A549 (cell line): Measurements from ENCODE around the gene PDCD2. TPM values are rescaled to one million over a fixed set of nuclear protein-coding genes. Genes with fewer than 3 reads are reported as not detected.
A peak's percentile ranks its signal among the peaks of the same experiment; 100 is the strongest.

Source experiments
- ATAC-seq, 2 experiments: fragments of 200-7000 bp in 1 of 2; fragments of >200 bp in 1 of 2; cut with Nextera tagmentation in 1 of 2; cut with Tn5 transposase in 1 of 2; 3 replicates each; pipeline versions ENCODE4 v1.8.0 to v1.9.1; 2018 to 2020; ENCODE audit warnings: mild to moderate bottlenecking in 1 of 2, moderate library complexity in 1 of 2
- CTCF ChIA-PET: fragments of 300-600 bp; sonication (Branson Sonifier 250); formaldehyde crosslinking; extraction: SDS; loops from one replicate; lab custom pipeline; 2021; ENCODE audit warnings: antibody characterized with exemption, inconsistent platforms; lab: Yijun Ruan, JAX
- POLR2A ChIA-PET: fragments of 350-600 bp; formaldehyde crosslinking; extraction: SDS; loops from one replicate; lab custom pipeline; 2021; ENCODE audit warnings: antibody characterized with exemption, inconsistent platforms; lab: Yijun Ruan, JAX
- DNase-seq, 2 experiments: peaks; one replicate each; pipeline versions ENCODE4 v3.0.0 to v3.0.0-alpha.2; 2011 to 2016; ENCODE audit warnings: low read depth in 1 of 2, low spot score in 1 of 2
- FAIRE-seq: peaks from 2 replicates; lab custom pipeline; 2011; peaks lifted over from hg19 to GRCh38; lab: Jason Lieb, UNC
- H3K27ac ChIP-seq, 2 experiments: fragments of >200 bp; sonication (Bioruptor Twin); formaldehyde crosslinking; 3 replicates each; pipeline ENCODE4 v1.5.1; 2016 to 2017
- H3K4me1 ChIP-seq: fragments of >200 bp; sonication (Bioruptor Twin); formaldehyde crosslinking; 3 replicates; pipeline ENCODE4 v1.6.1; 2016
- H3K4me2 ChIP-seq: fragments of >200 bp; sonication (Bioruptor Twin); formaldehyde crosslinking; 3 replicates; pipeline ENCODE4 v1.6.1; 2016
- H3K4me3 ChIP-seq: fragments of >200 bp; sonication (Bioruptor Twin); formaldehyde crosslinking; 3 replicates; pipeline ENCODE4 v1.5.1; 2016
- H3K9me3 ChIP-seq: fragments of >200 bp; sonication (Bioruptor Twin); formaldehyde crosslinking; 3 replicates; pipeline ENCODE4 v1.6.1; 2016
- CBX2 ChIP-seq: fragments of 200-600 bp; sonication (generic); IDR thresholded peaks from 2 replicates; pipeline ENCODE4 v1.6.1; 2016; ENCODE audit warnings: low read depth, mild to moderate bottlenecking, borderline replicate concordance
- CBX8 ChIP-seq: fragments of 200-600 bp; sonication (generic); IDR thresholded peaks from 2 replicates; pipeline ENCODE4 v1.6.1; 2016
- CHD2 ChIP-seq: fragments of 150-350 bp; IDR thresholded peaks from 2 replicates; pipeline ENCODE4 v1.6.1; 2014; ENCODE audit warnings: low read length; ENCODE audit not compliant: partially characterized antibody
- CHD4 ChIP-seq: fragments of 200-600 bp; sonication (generic); IDR thresholded peaks from 2 replicates; pipeline ENCODE4 v1.6.1; 2016; ENCODE audit warnings: antibody characterized with exemption, mild to moderate bottlenecking, borderline replicate concordance
- EHF ChIP-seq: fragments of 250-450 bp; sonication (Bioruptor Pico); IDR thresholded peaks from 2 replicates; pipeline ENCODE4 v1.5.0; 2020; ENCODE audit warnings: mild to moderate bottlenecking
- FOSB ChIP-seq: fragments of 250-450 bp; sonication (Bioruptor Pico); IDR thresholded peaks from 2 replicates; pipeline ENCODE4 v1.5.0; 2020; ENCODE audit warnings: mild to moderate bottlenecking, moderate library complexity
- GATA3 ChIP-seq: IDR thresholded peaks from 2 replicates; pipeline ENCODE4 v1.6.1; 2012; ENCODE audit warnings: borderline replicate concordance
- HDAC2 ChIP-seq: fragments of 200-600 bp; sonication (generic); IDR thresholded peaks from 2 replicates; pipeline ENCODE4 v1.6.1; 2016
- HEYL ChIP-seq: fragments of 250-450 bp; sonication (Bioruptor Pico); IDR thresholded peaks from 2 replicates; pipeline ENCODE4 v1.8.0; 2021; ENCODE audit warnings: mild to moderate bottlenecking, moderate library complexity
- HOXA7 ChIP-seq: fragments of 250-450 bp; sonication (Bioruptor Pico); IDR thresholded peaks from 2 replicates; pipeline ENCODE4 v1.5.0; 2020; ENCODE audit warnings: mild to moderate bottlenecking, moderate library complexity
- HOXB13 ChIP-seq: fragments of 250-450 bp; sonication (Bioruptor Pico); IDR thresholded peaks from 2 replicates; pipeline ENCODE4 v1.5.0; 2020; ENCODE audit warnings: low read depth, mild to moderate bottlenecking, moderate library complexity
- HOXB5 ChIP-seq: fragments of 250-450 bp; sonication (Bioruptor Pico); IDR thresholded peaks from 2 replicates; pipeline ENCODE4 v1.5.0; 2020; ENCODE audit warnings: mild to moderate bottlenecking, moderate library complexity
- KDM1A ChIP-seq: fragments of 200-600 bp; sonication (generic); IDR thresholded peaks from 2 replicates; pipeline ENCODE4 v1.6.1; 2016; ENCODE audit warnings: low read depth, mild to moderate bottlenecking
- KDM5A ChIP-seq: fragments of 200-600 bp; sonication (generic); IDR thresholded peaks from 2 replicates; pipeline ENCODE4 v1.6.1; 2016; ENCODE audit warnings: antibody characterized with exemption, mild to moderate bottlenecking
- NFE2L2 ChIP-seq: fragments of 150-350 bp; conservative IDR thresholded peaks from 2 replicates; pipeline ENCODE4 v1.6.1; 2014; ENCODE audit warnings: low read length
- NR3C1 ChIP-seq: fragments of >200 bp; sonication (Bioruptor Twin); formaldehyde crosslinking; IDR thresholded peaks from 3 replicates; pipeline ENCODE4 v1.6.1; 2017
- PHF8 ChIP-seq: fragments of 200-600 bp; sonication (generic); IDR thresholded peaks from 2 replicates; pipeline ENCODE4 v1.6.1; 2016; ENCODE audit warnings: low read depth, mild to moderate bottlenecking, antibody characterized with exemption, moderate library complexity, borderline replicate concordance
- POLR2AphosphoS2 ChIP-seq: conservative IDR thresholded peaks from 2 replicates; pipeline ENCODE4 v1.6.1; 2012; ENCODE audit warnings: low read length, improper control_type of control experiment, inconsistent platforms
- RARB ChIP-seq: fragments of 250-450 bp; sonication (Bioruptor Pico); IDR thresholded peaks from 2 replicates; pipeline ENCODE4 v1.8.0; 2021; ENCODE audit warnings: mild to moderate bottlenecking, moderate library complexity
- RCOR1 ChIP-seq: fragments of 150-350 bp; IDR thresholded peaks from 2 replicates; pipeline ENCODE4 v1.6.1; 2014; ENCODE audit warnings: antibody characterized with exemption, low read length, low read depth
- TFCP2L1 ChIP-seq: fragments of 250-450 bp; sonication (Bioruptor Pico); IDR thresholded peaks from 2 replicates; pipeline ENCODE4 v1.5.0; 2021; ENCODE audit warnings: mild to moderate bottlenecking
- TP53 ChIP-seq: fragments of 250-450 bp; sonication (Bioruptor Pico); IDR thresholded peaks from 2 replicates; pipeline ENCODE4 v1.5.0; 2021; ENCODE audit warnings: mild to moderate bottlenecking, moderate library complexity
- ZFP36 ChIP-seq: fragments of 450-650 bp; IDR thresholded peaks from 2 replicates; pipeline ENCODE4 v1.6.1; 2014; ENCODE audit warnings: borderline replicate concordance; ENCODE audit not compliant: partially characterized antibody
- ZSCAN20 ChIP-seq: fragments of 250-450 bp; sonication (Bioruptor Pico); IDR thresholded peaks from 2 replicates; pipeline ENCODE4 v1.8.0; 2022; ENCODE audit warnings: mild to moderate bottlenecking, moderate library complexity
- WGBS: methylation state at CpG from one replicate; pipeline ENCODE4 v1.1.6; 2017; ENCODE audit errors: missing lambda C conversion rate; 5-methylcytosine and 5-hydroxymethylcytosine counted together
- polyA plus RNA-seq, 4 experiments: library from polyadenylated mRNA; depleted of rRNA in 3 of 4; stranded (reverse); fragments of >200 nt; fragmentation: RNase III in 1 of 4; extraction: RNeasy Plus Mini Kit Qiagen cat#74134 plus additional on column Dnase treatment in 1 of 4; gene quantifications; 2 replicates in 3 of 4; 3 replicates in 1 of 4; pipeline ENCODE4 v1.2.3, GENCODE V29; 2011 to 2017
- TF ChIP-seq, protein P1 (sequence below): fragments of 450-650 bp; IDR thresholded peaks from 2 replicates; pipeline ENCODE4 v1.6.1; 2014; ENCODE audit warnings: antibody characterized with exemption
- TF ChIP-seq, protein P2 (sequence below): fragments of 250-450 bp; sonication (Bioruptor Pico); IDR thresholded peaks from 2 replicates; pipeline ENCODE4 v1.5.0; 2020; ENCODE audit warnings: low read depth, mild to moderate bottlenecking, moderate library complexity
- TF ChIP-seq, protein P3 (sequence below): IDR thresholded peaks from 2 replicates; pipeline ENCODE4 v1.6.1; 2012; ENCODE audit warnings: low read depth, borderline replicate concordance
- TF ChIP-seq, protein P4 (sequence below): fragments of 150-350 bp; IDR thresholded peaks from 2 replicates; pipeline ENCODE4 v1.6.1; 2014; ENCODE audit warnings: low read depth, mild to moderate bottlenecking, low read length

Gene PDCD2
- polyA plus RNA-seq, 2 of the 4 experiments (the other 2 are of a cell fraction) = 52.6 to 90.0 TPM

DNA sequence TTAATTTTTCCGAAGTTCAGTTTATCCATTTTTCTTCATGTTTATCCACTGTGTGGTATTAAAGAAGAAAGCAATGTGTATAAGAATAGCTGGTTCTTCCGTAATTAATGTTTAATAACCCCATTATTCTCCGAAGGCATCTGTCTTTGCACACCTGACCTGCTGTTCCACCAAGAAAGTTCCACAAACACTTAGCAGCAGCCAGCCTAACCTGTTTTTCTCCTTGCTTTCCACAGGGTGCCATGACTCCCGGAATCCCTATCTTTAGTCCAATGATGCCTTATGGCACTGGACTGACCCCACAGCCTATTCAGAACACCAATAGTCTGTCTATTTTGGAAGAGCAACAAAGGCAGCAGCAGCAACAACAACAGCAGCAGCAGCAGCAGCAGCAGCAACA lies 22.9 kb downstream of the PDCD2 start:
- no peak for TF ChIP-seq KDM1A
- no peak for TF ChIP-seq EHF (CRISPR knock-in tag)
- TF ChIP-seq ZSCAN20 = no peak
- no peak for TF ChIP-seq FOSB (CRISPR knock-in tag)
- no peak for TF ChIP-seq NR3C1
- TF ChIP-seq ZFP36 = no peak
- no peak for TF ChIP-seq KDM5A
- TF ChIP-seq CBX8 = no peak
- TF ChIP-seq RARB (CRISPR knock-in tag) = no peak
- TF ChIP-seq, protein P1, sequence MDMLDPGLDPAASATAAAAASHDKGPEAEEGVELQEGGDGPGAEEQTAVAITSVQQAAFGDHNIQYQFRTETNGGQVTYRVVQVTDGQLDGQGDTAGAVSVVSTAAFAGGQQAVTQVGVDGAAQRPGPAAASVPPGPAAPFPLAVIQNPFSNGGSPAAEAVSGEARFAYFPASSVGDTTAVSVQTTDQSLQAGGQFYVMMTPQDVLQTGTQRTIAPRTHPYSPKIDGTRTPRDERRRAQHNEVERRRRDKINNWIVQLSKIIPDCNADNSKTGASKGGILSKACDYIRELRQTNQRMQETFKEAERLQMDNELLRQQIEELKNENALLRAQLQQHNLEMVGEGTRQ = no peak
- no peak for TF ChIP-seq PHF8
- no peak for TF ChIP-seq RCOR1
- no peak for TF ChIP-seq CHD4
- no peak for TF ChIP-seq CBX2
- TF ChIP-seq HOXB13 (CRISPR knock-in tag) = no peak
- TF ChIP-seq, protein P2, sequence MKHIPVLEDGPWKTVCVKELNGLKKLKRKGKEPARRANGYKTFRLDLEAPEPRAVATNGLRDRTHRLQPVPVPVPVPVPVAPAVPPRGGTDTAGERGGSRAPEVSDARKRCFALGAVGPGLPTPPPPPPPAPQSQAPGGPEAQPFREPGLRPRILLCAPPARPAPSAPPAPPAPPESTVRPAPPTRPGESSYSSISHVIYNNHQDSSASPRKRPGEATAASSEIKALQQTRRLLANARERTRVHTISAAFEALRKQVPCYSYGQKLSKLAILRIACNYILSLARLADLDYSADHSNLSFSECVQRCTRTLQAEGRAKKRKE = no peak
- TF ChIP-seq TP53 (CRISPR knock-in tag) = no peak
- TF ChIP-seq HDAC2 = no peak
- ATAC-seq = no peak
- Histone ChIP-seq H3K9me3 (no peaks in the 10 kb centered on the region), H3K4me1 (no peaks in the 10 kb centered on the region), H3K4me2 (no peak overlapping the region), H3K4me3 (no peak overlapping the region), H3K27ac (no peak overlapping the region)
- ChIA-PET POLR2A (no interaction called here), CTCF (no interaction called here)
- no peak for FAIRE-seq
- 87% methylated on average over 4 of the region's 4 CpGs for WGBS
- no peak for DNase-seq

DNA sequence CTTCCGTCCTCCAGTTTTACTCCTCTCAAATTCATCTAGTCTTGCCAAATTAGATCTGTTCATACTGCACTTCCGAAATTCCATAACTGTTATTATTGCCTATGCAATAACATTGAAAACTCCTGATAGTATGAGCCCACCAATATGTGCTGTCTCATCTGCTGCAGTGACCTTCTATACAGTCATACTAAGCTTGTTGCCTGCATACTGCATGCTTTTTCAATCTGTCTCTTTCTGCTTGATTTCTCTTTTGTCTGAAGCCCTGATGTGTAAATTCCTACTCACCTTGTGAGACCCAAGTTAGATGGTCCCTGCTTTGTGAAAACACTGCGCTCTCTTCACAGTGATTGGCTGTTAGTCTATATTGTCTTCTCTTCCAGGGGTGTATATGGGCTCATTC lies 29.1 kb downstream of the PDCD2 start:
- POLR2A ChIA-PET = no interaction called here
- CTCF ChIA-PET = no interaction called here
- TF ChIP-seq GATA3 (no peak), ZFP36 (no peak), FOSB (CRISPR knock-in tag) (no peak), HOXA7 (no peak), HEYL (CRISPR knock-in tag) (no peak), TFCP2L1 (CRISPR knock-in tag) (no peak), KDM5A (no peak), HOXB5 (no peak), RARB (CRISPR knock-in tag) (no peak), NFE2L2 (no peak), TP53 (CRISPR knock-in tag) (no peak), POLR2AphosphoS2 (no peak), CBX2 (no peak), CHD2 (no peak), KDM1A (no peak)
- TF ChIP-seq, protein P3, sequence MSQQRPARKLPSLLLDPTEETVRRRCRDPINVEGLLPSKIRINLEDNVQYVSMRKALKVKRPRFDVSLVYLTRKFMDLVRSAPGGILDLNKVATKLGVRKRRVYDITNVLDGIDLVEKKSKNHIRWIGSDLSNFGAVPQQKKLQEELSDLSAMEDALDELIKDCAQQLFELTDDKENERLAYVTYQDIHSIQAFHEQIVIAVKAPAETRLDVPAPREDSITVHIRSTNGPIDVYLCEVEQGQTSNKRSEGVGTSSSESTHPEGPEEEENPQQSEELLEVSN = no peak
- TF ChIP-seq, protein P1 = no peak
- TF ChIP-seq, protein P4, sequence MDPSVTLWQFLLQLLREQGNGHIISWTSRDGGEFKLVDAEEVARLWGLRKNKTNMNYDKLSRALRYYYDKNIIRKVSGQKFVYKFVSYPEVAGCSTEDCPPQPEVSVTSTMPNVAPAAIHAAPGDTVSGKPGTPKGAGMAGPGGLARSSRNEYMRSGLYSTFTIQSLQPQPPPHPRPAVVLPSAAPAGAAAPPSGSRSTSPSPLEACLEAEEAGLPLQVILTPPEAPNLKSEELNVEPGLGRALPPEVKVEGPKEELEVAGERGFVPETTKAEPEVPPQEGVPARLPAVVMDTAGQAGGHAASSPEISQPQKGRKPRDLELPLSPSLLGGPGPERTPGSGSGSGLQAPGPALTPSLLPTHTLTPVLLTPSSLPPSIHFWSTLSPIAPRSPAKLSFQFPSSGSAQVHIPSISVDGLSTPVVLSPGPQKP = no peak
- TF ChIP-seq, protein P2 = no peak
- ATAC-seq = no peak
- H3K4me3 ChIP-seq = peak overlapping the region; percentile 96
- no peak for FAIRE-seq
- no peak for DNase-seq
- peak overlapping the region in 1 of 2 experiments; percentile 93; a peak in 2 of 6 replicates for H3K27ac ChIP-seq
- no peaks in the 10 kb centered on the region for H3K9me3 ChIP-seq
- H3K4me1 ChIP-seq = peaks cover 16% of the 10 kb centered on the region; the same call in 2 of the 3 replicates
- peak overlapping the region; percentile 83 for H3K4me2 ChIP-seq
- 57% methylated on average over 3 of the region's 3 CpGs for WGBS
